ENCODE results near the gene SNX24.

Gene SNX24

GRCh38 chr5:122915717-122916461 is 70.5 kb downstream of the SNX24 start:
- no peak overlapping the region for H3K4me3 ChIP-seq (replicated peaks; ENCODE audit: insufficient read depth, low read length)
- DNase-seq (ENCODE audit: low read depth in 1 of 2, low spot score in 1 of 2), result no peak
- no peak overlapping the region for H3K27ac ChIP-seq (replicated peaks)
- H3K27me3 ChIP-seq (ENCODE audit: insufficient read depth, poor library complexity, severe bottlenecking), result no peaks in the 10 kb centered on the region
- no peak for TF ChIP-seq SPI1 (IDR thresholded peaks at IDR 0.05; ENCODE audit: borderline replicate concordance, low read depth)
- TF ChIP-seq GABPA (IDR thresholded peaks at IDR 0.05; ENCODE audit: low read depth), result no peak
- TF ChIP-seq POLR2AphosphoS5 (IDR thresholded peaks at IDR 0.05; ENCODE audit: low read depth), result no peak
- TF ChIP-seq CTCF (IDR thresholded peaks at IDR 0.05; ENCODE audit: insufficient read depth, low read length), result no peak
- TF ChIP-seq REST (IDR thresholded peaks at IDR 0.05; ENCODE audit: insufficient replicate concordance, low read depth), result no peak

GRCh38 chr5:122916490-122916889 is 71.1 kb downstream of the SNX24 start:
- Histone ChIP-seq H3K4me3 (replicated peaks; ENCODE audit: insufficient read depth, low read length) (no peak overlapping the region), H3K27ac (replicated peaks) (no peak overlapping the region), H3K27me3 (ENCODE audit: insufficient read depth, poor library complexity, severe bottlenecking) (no peaks in the 10 kb centered on the region)
- DNase-seq (ENCODE audit: low read depth in 1 of 2, low spot score in 1 of 2), result no peak
- no peak for TF ChIP-seq REST (IDR thresholded peaks at IDR 0.05; ENCODE audit: insufficient replicate concordance, low read depth)
- TF ChIP-seq GABPA (IDR thresholded peaks at IDR 0.05; ENCODE audit: low read depth), result no peak
- no peak for TF ChIP-seq CTCF (IDR thresholded peaks at IDR 0.05; ENCODE audit: insufficient read depth, low read length)
- no peak for TF ChIP-seq SPI1 (IDR thresholded peaks at IDR 0.05; ENCODE audit: borderline replicate concordance, low read depth)
- TF ChIP-seq POLR2AphosphoS5 (IDR thresholded peaks at IDR 0.05; ENCODE audit: low read depth), result no peak

DNA sequence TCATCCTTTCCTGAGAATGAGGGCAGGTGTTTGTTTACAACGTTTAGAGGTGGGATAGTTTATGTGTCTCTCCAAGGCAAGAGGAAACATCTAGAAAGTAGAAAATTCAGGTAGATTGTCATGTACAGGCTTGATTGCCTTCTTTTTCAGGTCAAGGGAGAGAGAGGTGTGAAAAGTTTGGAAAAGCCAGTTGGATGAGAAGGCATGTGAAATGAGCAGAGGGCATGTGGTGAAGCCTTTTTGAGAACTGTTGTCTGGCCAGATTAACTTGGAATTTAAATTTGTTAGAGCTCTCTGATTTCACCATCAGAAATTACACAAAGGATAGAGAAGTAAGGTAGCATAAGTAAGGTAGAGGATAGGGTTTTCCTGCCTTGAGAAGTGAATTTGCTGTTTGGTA is 74.6 kb downstream of the SNX24 start:
- no peak for DNase-seq (ENCODE audit: low read depth in 1 of 2, low spot score in 1 of 2)
- TF ChIP-seq REST (IDR thresholded peaks at IDR 0.05; ENCODE audit: insufficient replicate concordance, low read depth), result no peak
- no peak for TF ChIP-seq GABPA (IDR thresholded peaks at IDR 0.05; ENCODE audit: low read depth)
- no peak for TF ChIP-seq SPI1 (IDR thresholded peaks at IDR 0.05; ENCODE audit: borderline replicate concordance, low read depth)
- no peak for TF ChIP-seq POLR2AphosphoS5 (IDR thresholded peaks at IDR 0.05; ENCODE audit: low read depth)
- TF ChIP-seq CTCF (IDR thresholded peaks at IDR 0.05; ENCODE audit: insufficient read depth, low read length), result no peak
- Histone ChIP-seq H3K27me3 (ENCODE audit: insufficient read depth, poor library complexity, severe bottlenecking) (no peaks in the 10 kb centered on the region), H3K4me3 (replicated peaks; ENCODE audit: insufficient read depth, low read length) (no peak overlapping the region), H3K27ac (replicated peaks) (no peak overlapping the region)

Measured in HL-60 (cell line).